Panc1 (cell line): ENCODE data around the gene NGEF.

Experiments used
- POLR2AphosphoS5 ChIP-seq: IDR thresholded peaks from 2 replicates; pipeline ENCODE4 v1.6.1; 2012; ENCODE audit warnings: mild to moderate bottlenecking, low read depth, low read length, moderate library complexity
- TF ChIP-seq, protein P1 (sequence below): fragments of 450-650 bp; IDR thresholded peaks from 2 replicates; pipeline ENCODE4 v1.5.1; 2017; ENCODE audit warnings: mild to moderate bottlenecking
- TF ChIP-seq, protein P2 (sequence below), 2 experiments: IDR thresholded peaks; 2 replicates each; pipeline ENCODE4 v1.6.1; 2011 to 2012; ENCODE audit warnings: low read depth in 2 of 2, control low read depth in 1 of 2, low read length in 1 of 2, mild to moderate bottlenecking in 1 of 2, moderate library complexity in 1 of 2; ENCODE audit not compliant: insufficient read depth in 1 of 2

DNA sequence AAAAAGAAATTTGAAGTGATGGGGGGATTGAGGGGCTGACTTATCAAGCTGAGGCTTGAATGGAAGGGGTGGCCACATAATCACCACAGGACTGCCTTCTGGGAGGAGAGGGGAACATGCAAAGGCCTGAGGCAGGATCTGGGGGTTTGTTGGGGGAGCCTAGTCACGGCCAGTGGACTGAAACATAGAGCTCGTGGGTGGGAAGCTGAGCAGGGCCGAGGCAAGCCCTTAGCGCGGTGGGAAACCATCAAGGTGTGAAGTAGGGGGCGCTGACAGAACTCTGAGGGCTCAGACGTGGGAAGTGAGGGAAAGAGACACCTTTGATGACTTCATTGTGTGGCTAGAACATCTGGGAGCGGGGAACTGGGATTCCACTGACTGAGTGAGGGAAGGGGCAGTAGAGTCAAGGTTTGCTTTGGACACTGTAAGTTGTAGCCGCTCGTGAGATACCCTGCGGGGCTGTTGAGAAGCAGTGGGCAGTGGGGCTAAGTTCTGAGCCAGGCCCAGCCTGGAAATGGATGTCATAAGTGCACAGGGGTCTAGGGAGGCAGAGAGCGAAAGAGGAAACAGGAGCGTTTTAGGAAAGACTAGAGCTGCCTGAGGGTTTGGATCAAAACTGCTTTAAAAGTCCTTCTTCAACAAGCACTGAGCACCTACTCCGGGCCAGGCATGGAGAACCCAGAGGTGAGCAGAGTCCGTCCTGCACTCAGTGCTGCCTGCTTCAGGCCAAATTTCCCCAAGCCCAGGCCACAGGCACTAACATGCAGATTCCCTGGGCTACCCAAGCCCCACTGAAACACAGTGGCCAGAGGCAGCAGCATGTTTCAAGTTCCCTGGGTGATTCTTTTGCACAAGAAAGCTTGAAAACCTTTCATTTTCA lies 143.7 kb downstream of the NGEF start:
- TF ChIP-seq, protein P1, sequence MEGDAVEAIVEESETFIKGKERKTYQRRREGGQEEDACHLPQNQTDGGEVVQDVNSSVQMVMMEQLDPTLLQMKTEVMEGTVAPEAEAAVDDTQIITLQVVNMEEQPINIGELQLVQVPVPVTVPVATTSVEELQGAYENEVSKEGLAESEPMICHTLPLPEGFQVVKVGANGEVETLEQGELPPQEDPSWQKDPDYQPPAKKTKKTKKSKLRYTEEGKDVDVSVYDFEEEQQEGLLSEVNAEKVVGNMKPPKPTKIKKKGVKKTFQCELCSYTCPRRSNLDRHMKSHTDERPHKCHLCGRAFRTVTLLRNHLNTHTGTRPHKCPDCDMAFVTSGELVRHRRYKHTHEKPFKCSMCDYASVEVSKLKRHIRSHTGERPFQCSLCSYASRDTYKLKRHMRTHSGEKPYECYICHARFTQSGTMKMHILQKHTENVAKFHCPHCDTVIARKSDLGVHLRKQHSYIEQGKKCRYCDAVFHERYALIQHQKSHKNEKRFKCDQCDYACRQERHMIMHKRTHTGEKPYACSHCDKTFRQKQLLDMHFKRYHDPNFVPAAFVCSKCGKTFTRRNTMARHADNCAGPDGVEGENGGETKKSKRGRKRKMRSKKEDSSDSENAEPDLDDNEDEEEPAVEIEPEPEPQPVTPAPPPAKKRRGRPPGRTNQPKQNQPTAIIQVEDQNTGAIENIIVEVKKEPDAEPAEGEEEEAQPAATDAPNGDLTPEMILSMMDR: no peak; the same call in 1 of the 2 replicates
- TF ChIP-seq, protein P2, sequence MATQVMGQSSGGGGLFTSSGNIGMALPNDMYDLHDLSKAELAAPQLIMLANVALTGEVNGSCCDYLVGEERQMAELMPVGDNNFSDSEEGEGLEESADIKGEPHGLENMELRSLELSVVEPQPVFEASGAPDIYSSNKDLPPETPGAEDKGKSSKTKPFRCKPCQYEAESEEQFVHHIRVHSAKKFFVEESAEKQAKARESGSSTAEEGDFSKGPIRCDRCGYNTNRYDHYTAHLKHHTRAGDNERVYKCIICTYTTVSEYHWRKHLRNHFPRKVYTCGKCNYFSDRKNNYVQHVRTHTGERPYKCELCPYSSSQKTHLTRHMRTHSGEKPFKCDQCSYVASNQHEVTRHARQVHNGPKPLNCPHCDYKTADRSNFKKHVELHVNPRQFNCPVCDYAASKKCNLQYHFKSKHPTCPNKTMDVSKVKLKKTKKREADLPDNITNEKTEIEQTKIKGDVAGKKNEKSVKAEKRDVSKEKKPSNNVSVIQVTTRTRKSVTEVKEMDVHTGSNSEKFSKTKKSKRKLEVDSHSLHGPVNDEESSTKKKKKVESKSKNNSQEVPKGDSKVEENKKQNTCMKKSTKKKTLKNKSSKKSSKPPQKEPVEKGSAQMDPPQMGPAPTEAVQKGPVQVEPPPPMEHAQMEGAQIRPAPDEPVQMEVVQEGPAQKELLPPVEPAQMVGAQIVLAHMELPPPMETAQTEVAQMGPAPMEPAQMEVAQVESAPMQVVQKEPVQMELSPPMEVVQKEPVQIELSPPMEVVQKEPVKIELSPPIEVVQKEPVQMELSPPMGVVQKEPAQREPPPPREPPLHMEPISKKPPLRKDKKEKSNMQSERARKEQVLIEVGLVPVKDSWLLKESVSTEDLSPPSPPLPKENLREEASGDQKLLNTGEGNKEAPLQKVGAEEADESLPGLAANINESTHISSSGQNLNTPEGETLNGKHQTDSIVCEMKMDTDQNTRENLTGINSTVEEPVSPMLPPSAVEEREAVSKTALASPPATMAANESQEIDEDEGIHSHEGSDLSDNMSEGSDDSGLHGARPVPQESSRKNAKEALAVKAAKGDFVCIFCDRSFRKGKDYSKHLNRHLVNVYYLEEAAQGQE (IDR thresholded peaks at IDR 0.05; ENCODE audit: insufficient read depth in 1 of 2, low read depth in 2 of 2, low read length in 1 of 2): no peak
- TF ChIP-seq POLR2AphosphoS5: no peak
